ENCODE measurements around the gene E2F3.

GRCh38 chr6:20370801-20371200 is 30.9 kb upstream of the E2F3 start:
- no peak for TF ChIP-seq POLR2A (IDR thresholded peaks at IDR 0.05; ENCODE audit: borderline replicate concordance, extremely low read depth, insufficient read depth, insufficient read length)
- no peak for TF ChIP-seq CTCF (IDR thresholded peaks at IDR 0.05 in 2 of 3, conservative IDR thresholded peaks at IDR 0.05 in 1 of 3; ENCODE audit: borderline replicate concordance in 1 of 3, insufficient read depth in 1 of 3, low read depth in 2 of 3, low read length in 2 of 3)
- TF ChIP-seq JUND (IDR thresholded peaks at IDR 0.05): no peak
